Neural cell (in vitro differentiated cells): ENCODE measurements around the gene PCYT1A. TPM values are rescaled to one million over a fixed set of nuclear protein-coding genes. Genes with fewer than 3 reads are reported as not detected.

Source experiments
- H2AFZ ChIP-seq: fragments of 200-600, 300-800 bp; sonication (generic), shearing (Covaris generic); 2 replicates; pipeline ENCODE4 v1.6.0; 2014; ENCODE audit warnings: low read depth, mild to moderate bottlenecking, antibody characterized with exemption, low read length, moderate library complexity
- H3F3A ChIP-seq: fragments of 200-600 bp; shearing (Covaris generic); 2 replicates; pipeline ENCODE4 v1.6.1; 2016; ENCODE audit warnings: mild to moderate bottlenecking, moderate library complexity, mixed read lengths, antibody characterized with exemption, low read length; ENCODE audit not compliant: insufficient read depth, poor library complexity, severe bottlenecking
- H3K27ac ChIP-seq: fragments of 200-600, 300-800 bp; sonication (generic), shearing (Covaris generic); 2 replicates; pipeline ENCODE4 v1.5.1; 2014; ENCODE audit warnings: mild to moderate bottlenecking, low read length, moderate library complexity
- H3K27me3 ChIP-seq: fragments of 300-800, 200-600 bp; sonication (generic), shearing (Covaris generic); 2 replicates; pipeline ENCODE4 v1.6.0; 2014; ENCODE audit warnings: mild to moderate bottlenecking, low read depth, low read length, moderate library complexity; ENCODE audit not compliant: insufficient read depth
- H3K36me3 ChIP-seq: fragments of 300-800, 200-600 bp; sonication (generic), shearing (Covaris generic); 2 replicates; pipeline ENCODE4 v1.5.1; 2014; ENCODE audit warnings: mild to moderate bottlenecking, antibody characterized with exemption, low read length, moderate library complexity; ENCODE audit not compliant: insufficient read depth
- H3K4me2 ChIP-seq: fragments of 300-800, 200-600 bp; sonication (generic), shearing (Covaris generic); 2 replicates; pipeline ENCODE4 v1.6.0; 2014; ENCODE audit warnings: mild to moderate bottlenecking, low read length
- H3K4me3 ChIP-seq: fragments of 300-800, 200-600 bp; sonication (generic), shearing (Covaris generic); 2 replicates; pipeline ENCODE4 v1.5.1; 2014; ENCODE audit warnings: mild to moderate bottlenecking, low read length, moderate library complexity
- H3K79me2 ChIP-seq: fragments of 200-600 bp; shearing (Covaris generic); replicated peaks from 2 replicates; pipeline ENCODE4 v1.6.0; 2014; ENCODE audit warnings: mild to moderate bottlenecking, low read length, moderate library complexity; ENCODE audit not compliant: insufficient read depth
- H3K9ac ChIP-seq: fragments of 300-800, 200-600 bp; sonication (generic), shearing (Covaris generic); 2 replicates; pipeline ENCODE4 v1.6.1; 2016; ENCODE audit warnings: mild to moderate bottlenecking, low read length, mixed read lengths
- H3K9me2 ChIP-seq: fragments of 200-600 bp; shearing (Covaris generic); 2 replicates; pipeline ENCODE4 v1.6.1; 2016; ENCODE audit warnings: mild to moderate bottlenecking, low read length, mixed read lengths; ENCODE audit not compliant: insufficient read depth
- H3K9me3 ChIP-seq: fragments of 200-600, 300-800 bp; sonication (generic), shearing (Covaris generic); 2 replicates; pipeline ENCODE4 v1.6.1; 2016; ENCODE audit warnings: mild to moderate bottlenecking, mixed run types, low read length, moderate library complexity, mixed read lengths
- H4K20me1 ChIP-seq: fragments of 200-600 bp; shearing (Covaris generic); 2 replicates; pipeline ENCODE4 v1.6.1; 2016; ENCODE audit warnings: mild to moderate bottlenecking, mixed run types; ENCODE audit not compliant: insufficient read depth
- EP300 ChIP-seq: fragments of 450-650 bp; conservative IDR thresholded peaks from 2 replicates; pipeline ENCODE4 v1.6.1; 2014; ENCODE audit warnings: antibody characterized with exemption, mild to moderate bottlenecking, moderate library complexity; ENCODE audit not compliant: poor library complexity, severe bottlenecking
- EZH2 ChIP-seq: fragments of 200-600, 300-800 bp; shearing (Covaris generic), sonication (generic); IDR thresholded peaks from 2 replicates; pipeline ENCODE4 v1.6.1; 2014; ENCODE audit warnings: antibody characterized with exemption, low read length, borderline replicate concordance, mild to moderate bottlenecking; ENCODE audit not compliant: insufficient read depth, poor library complexity, severe bottlenecking
- MXI1 ChIP-seq: fragments of 450-650 bp; conservative IDR thresholded peaks from 2 replicates; pipeline ENCODE4 v1.6.1; 2014; ENCODE audit warnings: antibody characterized with exemption, mild to moderate bottlenecking; ENCODE audit not compliant: poor library complexity, severe bottlenecking
- POLR2AphosphoS5 ChIP-seq: IDR thresholded peaks from 2 replicates; pipeline ENCODE4 v1.6.1; 2012
- RAD21 ChIP-seq: fragments of 450-650 bp; conservative IDR thresholded peaks from 2 replicates; pipeline ENCODE4 v1.6.1; 2014; ENCODE audit warnings: antibody characterized with exemption, mild to moderate bottlenecking, moderate library complexity
- SMC3 ChIP-seq: fragments of 450-650 bp; conservative IDR thresholded peaks from 2 replicates; pipeline ENCODE4 v1.6.1; 2014; ENCODE audit warnings: antibody characterized with exemption, mild to moderate bottlenecking, moderate library complexity; ENCODE audit not compliant: poor library complexity
- TAF1 ChIP-seq: IDR thresholded peaks from 2 replicates; pipeline ENCODE4 v1.6.1; 2012; ENCODE audit warnings: low read depth
- polyA plus RNA-seq: library from polyadenylated mRNA; depleted of rRNA; stranded (reverse); fragments of >200 nt; gene quantifications from 2 replicates; pipeline ENCODE4 v1.2.3, GENCODE V29; 2014
- TF ChIP-seq, protein P1 (sequence below): IDR thresholded peaks from 2 replicates; pipeline ENCODE4 v1.6.1; 2012; ENCODE audit warnings: borderline replicate concordance
- TF ChIP-seq, protein P2 (sequence below): fragments of 450-650 bp; IDR thresholded peaks from 2 replicates; pipeline ENCODE4 v1.5.1; 2014; ENCODE audit warnings: antibody characterized with exemption, mild to moderate bottlenecking, moderate library complexity; ENCODE audit not compliant: poor library complexity, severe bottlenecking

Gene PCYT1A
- polyA plus RNA-seq, 1 donor from 2014 or later, result 21.7 TPM

DNA sequence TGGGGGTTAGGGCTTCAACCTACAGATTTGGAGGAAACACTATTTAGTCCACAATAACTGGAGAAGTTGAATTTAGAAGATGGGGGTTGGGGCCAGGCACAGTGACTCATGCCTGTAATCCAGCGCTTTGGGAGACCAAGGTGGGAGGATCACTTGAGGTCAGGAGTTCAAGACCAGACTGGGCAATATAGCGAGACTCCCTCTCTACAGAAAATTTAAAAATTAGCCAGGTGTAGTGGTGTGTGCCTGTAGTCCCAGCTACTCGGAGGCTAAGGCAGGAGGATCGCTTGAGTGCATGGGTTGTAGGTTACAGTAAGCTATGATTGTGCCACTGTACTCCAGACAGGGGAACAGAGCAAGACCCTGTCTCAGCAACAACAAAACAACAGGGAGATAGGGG is 35.5 kb upstream of the PCYT1A start:
- TF ChIP-seq EP300 (no peak), POLR2AphosphoS5 (no peak), MXI1 (no peak), EZH2 (no peak), RAD21 (no peak), SMC3 (no peak), TAF1 (no peak)
- TF ChIP-seq, protein P1, sequence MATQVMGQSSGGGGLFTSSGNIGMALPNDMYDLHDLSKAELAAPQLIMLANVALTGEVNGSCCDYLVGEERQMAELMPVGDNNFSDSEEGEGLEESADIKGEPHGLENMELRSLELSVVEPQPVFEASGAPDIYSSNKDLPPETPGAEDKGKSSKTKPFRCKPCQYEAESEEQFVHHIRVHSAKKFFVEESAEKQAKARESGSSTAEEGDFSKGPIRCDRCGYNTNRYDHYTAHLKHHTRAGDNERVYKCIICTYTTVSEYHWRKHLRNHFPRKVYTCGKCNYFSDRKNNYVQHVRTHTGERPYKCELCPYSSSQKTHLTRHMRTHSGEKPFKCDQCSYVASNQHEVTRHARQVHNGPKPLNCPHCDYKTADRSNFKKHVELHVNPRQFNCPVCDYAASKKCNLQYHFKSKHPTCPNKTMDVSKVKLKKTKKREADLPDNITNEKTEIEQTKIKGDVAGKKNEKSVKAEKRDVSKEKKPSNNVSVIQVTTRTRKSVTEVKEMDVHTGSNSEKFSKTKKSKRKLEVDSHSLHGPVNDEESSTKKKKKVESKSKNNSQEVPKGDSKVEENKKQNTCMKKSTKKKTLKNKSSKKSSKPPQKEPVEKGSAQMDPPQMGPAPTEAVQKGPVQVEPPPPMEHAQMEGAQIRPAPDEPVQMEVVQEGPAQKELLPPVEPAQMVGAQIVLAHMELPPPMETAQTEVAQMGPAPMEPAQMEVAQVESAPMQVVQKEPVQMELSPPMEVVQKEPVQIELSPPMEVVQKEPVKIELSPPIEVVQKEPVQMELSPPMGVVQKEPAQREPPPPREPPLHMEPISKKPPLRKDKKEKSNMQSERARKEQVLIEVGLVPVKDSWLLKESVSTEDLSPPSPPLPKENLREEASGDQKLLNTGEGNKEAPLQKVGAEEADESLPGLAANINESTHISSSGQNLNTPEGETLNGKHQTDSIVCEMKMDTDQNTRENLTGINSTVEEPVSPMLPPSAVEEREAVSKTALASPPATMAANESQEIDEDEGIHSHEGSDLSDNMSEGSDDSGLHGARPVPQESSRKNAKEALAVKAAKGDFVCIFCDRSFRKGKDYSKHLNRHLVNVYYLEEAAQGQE, result no peak
- TF ChIP-seq, protein P2, sequence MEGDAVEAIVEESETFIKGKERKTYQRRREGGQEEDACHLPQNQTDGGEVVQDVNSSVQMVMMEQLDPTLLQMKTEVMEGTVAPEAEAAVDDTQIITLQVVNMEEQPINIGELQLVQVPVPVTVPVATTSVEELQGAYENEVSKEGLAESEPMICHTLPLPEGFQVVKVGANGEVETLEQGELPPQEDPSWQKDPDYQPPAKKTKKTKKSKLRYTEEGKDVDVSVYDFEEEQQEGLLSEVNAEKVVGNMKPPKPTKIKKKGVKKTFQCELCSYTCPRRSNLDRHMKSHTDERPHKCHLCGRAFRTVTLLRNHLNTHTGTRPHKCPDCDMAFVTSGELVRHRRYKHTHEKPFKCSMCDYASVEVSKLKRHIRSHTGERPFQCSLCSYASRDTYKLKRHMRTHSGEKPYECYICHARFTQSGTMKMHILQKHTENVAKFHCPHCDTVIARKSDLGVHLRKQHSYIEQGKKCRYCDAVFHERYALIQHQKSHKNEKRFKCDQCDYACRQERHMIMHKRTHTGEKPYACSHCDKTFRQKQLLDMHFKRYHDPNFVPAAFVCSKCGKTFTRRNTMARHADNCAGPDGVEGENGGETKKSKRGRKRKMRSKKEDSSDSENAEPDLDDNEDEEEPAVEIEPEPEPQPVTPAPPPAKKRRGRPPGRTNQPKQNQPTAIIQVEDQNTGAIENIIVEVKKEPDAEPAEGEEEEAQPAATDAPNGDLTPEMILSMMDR, result no peak
- Histone ChIP-seq H3K36me3 (no peaks in the 10 kb centered on the region), H2AFZ (no peak overlapping the region), H4K20me1 (no peaks in the 10 kb centered on the region), H3K27me3 (no peaks in the 10 kb centered on the region), H3K9ac (no peak overlapping the region), H3K4me3 (no peak overlapping the region), H3K27ac (no peak overlapping the region), H3K4me2 (no peak overlapping the region), H3F3A (no peaks in the 10 kb centered on the region), H3K79me2 (no peaks in the 10 kb centered on the region), H3K9me2 (no peaks in the 10 kb centered on the region), H3K9me3 (no peaks in the 10 kb centered on the region)

DNA sequence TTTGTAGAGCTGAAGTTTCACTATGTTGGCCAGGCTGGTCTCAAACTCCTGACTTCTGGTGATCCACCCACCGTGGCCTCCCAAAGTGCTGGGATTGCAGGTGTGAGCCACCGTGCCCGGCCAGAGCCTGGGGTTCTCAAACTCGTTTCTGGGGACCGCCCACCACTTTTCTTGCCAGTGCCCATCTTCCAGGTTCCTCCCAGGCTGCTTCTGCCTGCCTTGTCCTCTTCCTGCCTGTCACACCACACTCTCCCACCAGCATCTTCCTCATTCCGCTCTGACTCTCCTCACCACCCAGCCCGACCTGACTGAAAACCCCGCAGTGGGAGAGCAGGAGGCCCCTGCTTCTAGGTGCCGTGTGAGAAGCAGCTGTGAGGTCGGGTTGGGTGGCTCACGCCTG is 33.6 kb upstream of the PCYT1A start:
- H3F3A ChIP-seq, result no peaks in the 10 kb centered on the region
- H3K79me2 ChIP-seq, result peaks cover 6% of the 10 kb centered on the region
- H2AFZ ChIP-seq, result no peak overlapping the region
- no peak overlapping the region for H3K9ac ChIP-seq
- H3K9me3 ChIP-seq, result no peaks in the 10 kb centered on the region
- H3K27me3 ChIP-seq, result no peaks in the 10 kb centered on the region
- TF ChIP-seq POLR2AphosphoS5 (no peak), RAD21 (no peak), TAF1 (no peak), EP300 (no peak), SMC3 (no peak), MXI1 (no peak), EZH2 (no peak)
- TF ChIP-seq, protein P2, result no peak
- TF ChIP-seq, protein P1, result no peak
- H3K4me2 ChIP-seq, result no peak overlapping the region
- no peaks in the 10 kb centered on the region for H3K36me3 ChIP-seq
- no peaks in the 10 kb centered on the region for H4K20me1 ChIP-seq
- H3K9me2 ChIP-seq, result no peaks in the 10 kb centered on the region
- H3K4me3 ChIP-seq, result no peak overlapping the region
- H3K27ac ChIP-seq, result no peak overlapping the region
